ENCODE measurements around the gene TDRD10.
"Not testable (repeated sequence)": the region's sequence is repeated elsewhere in the genome, so short reads cannot be mapped to it uniquely, and the experiment has no call there.

Gene TDRD10

DNA sequence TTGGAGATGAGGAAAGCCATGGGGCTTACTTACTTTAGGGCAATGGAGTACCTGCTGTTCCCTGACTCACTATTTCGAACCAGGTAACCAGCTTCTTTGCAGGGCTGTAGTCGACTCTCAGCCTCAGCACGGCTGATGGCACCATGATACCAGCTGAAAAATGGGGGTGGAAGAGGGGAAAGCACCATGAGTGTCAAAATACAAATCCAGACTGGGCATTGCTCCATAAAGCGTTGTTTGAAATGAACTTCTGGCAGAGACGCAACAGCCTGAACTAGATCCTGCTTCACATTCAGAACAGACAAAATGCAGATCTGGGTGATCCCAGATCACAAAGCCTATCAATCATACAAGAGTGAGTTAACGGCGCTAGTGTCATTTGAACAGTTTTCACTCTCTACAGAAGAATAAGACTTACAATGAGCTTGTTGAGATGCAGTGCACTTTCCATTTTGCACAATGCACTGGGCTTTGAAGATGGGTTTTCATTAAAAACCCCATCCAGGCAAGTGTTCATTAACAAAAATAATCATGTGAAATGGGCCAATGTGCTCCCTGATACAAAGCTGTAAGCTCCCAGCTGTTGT is 16.0 kb upstream of the TDRD10 start:
- Histone ChIP-seq H3K4me3 (ENCODE audit: low read length in 2 of 2) (no peak overlapping the region), H3K18ac (ENCODE audit: low read length) (no peak overlapping the region), H3K4ac (ENCODE audit: low read length) (no peak overlapping the region), H3K9ac (ENCODE audit: low read depth, low read length, poor library complexity) (no peak overlapping the region), H2BK12ac (ENCODE audit: low read length) (no peak overlapping the region), H4K91ac (ENCODE audit: low read depth, low read length, poor library complexity) (no peak overlapping the region), H3K27me3 (ENCODE audit: control insufficient read depth in 3 of 3, insufficient read depth in 3 of 3, low read depth in 1 of 3, low read length in 3 of 3) (peaks cover 0 to 17% (median 0%) of the 10 kb centered on the region in 3 experiments), H3K36me3 (replicated peaks in 1 of 2; ENCODE audit: control insufficient read depth in 2 of 2, insufficient read depth in 2 of 2, low read length in 2 of 2) (no peaks in the 10 kb centered on the region), H3K4me2 (ENCODE audit: insufficient read depth, low read length, poor library complexity, severe bottlenecking) (no peak overlapping the region), H2BK15ac (ENCODE audit: low read length) (no peak overlapping the region), H2AK5ac (ENCODE audit: low read depth, low read length) (no peak overlapping the region), H3K23ac (ENCODE audit: low read depth, low read length, poor library complexity) (no peak overlapping the region), H2AFZ (ENCODE audit: low read length) (peak overlapping the region; percentile 6), H3K9me3 (replicated peaks in 1 of 2; ENCODE audit: control insufficient read depth in 2 of 2, insufficient read depth in 1 of 2, low read depth in 1 of 2, low read length in 2 of 2) (no peaks in the 10 kb centered on the region), H4K8ac (ENCODE audit: low read depth, low read length) (no peak overlapping the region), H3K14ac (ENCODE audit: low read length) (no peak overlapping the region), H2BK120ac (ENCODE audit: low read depth, low read length) (no peak overlapping the region), H3K4me1 (ENCODE audit: control insufficient read depth in 2 of 2, insufficient read depth in 1 of 2, low read depth in 1 of 2, low read length in 2 of 2) (peaks cover 3 to 6% of the 10 kb centered on the region in 2 donors), H3K27ac (replicated peaks; ENCODE audit: low read length) (no peak overlapping the region), H2BK5ac (ENCODE audit: low read length) (no peak overlapping the region), H3K79me1 (ENCODE audit: low read depth, low read length) (no peaks in the 10 kb centered on the region)
- no peak for DNase-seq (ENCODE audit: low spot score)
- no CpG with 5 or more reads among the region's 7 CpGs for WGBS, 2 donors (ENCODE audit: extremely low coverage in 2 of 2, insufficient read length in 2 of 2, insufficient replicate concordance in 1 of 2)

DNA sequence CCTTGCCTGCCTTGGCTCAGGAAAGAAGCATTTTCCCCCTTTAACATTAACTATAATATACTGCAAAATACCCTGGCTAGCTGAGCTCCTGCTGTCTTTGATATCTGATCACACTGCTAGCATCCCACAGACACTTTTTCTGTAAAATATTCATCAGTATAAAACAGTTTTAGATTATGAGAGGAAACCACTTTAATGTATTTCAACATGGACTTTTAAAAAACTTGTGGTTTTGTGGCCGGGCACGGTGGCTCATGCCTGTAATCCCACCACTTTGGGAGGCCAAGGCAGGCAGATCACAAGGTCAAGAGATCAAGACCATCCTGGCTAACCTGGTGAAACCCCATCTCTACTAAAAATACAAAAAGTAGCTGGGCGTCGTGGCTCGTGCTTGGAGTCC is 15.3 kb upstream of the TDRD10 start:
- no CpG with 5 or more reads among the region's 5 CpGs for WGBS, 2 donors (ENCODE audit: extremely low coverage in 2 of 2, insufficient read length in 2 of 2, insufficient replicate concordance in 1 of 2)
- H2BK12ac ChIP-seq (ENCODE audit: low read length); H3K4ac ChIP-seq (ENCODE audit: low read length); H3K9ac ChIP-seq (ENCODE audit: low read depth, low read length, poor library complexity); H3K9me3 ChIP-seq (replicated peaks in 1 of 2; ENCODE audit: control insufficient read depth in 2 of 2, insufficient read depth in 1 of 2, low read depth in 1 of 2, low read length in 2 of 2); H3K27ac ChIP-seq (replicated peaks; ENCODE audit: low read length); H2AK5ac ChIP-seq (ENCODE audit: low read depth, low read length); H4K91ac ChIP-seq (ENCODE audit: low read depth, low read length, poor library complexity); H4K8ac ChIP-seq (ENCODE audit: low read depth, low read length); H3K36me3 ChIP-seq (replicated peaks in 1 of 2; ENCODE audit: control insufficient read depth in 2 of 2, insufficient read depth in 2 of 2, low read length in 2 of 2); H3K4me1 ChIP-seq (ENCODE audit: control insufficient read depth in 2 of 2, insufficient read depth in 1 of 2, low read depth in 1 of 2, low read length in 2 of 2); H3K23ac ChIP-seq (ENCODE audit: low read depth, low read length, poor library complexity); H2BK5ac ChIP-seq (ENCODE audit: low read length); H3K4me2 ChIP-seq (ENCODE audit: insufficient read depth, low read length, poor library complexity, severe bottlenecking); H3K18ac ChIP-seq (ENCODE audit: low read length); DNase-seq (ENCODE audit: low spot score); H2BK15ac ChIP-seq (ENCODE audit: low read length); H3K4me3 ChIP-seq (ENCODE audit: low read length in 2 of 2); H3K14ac ChIP-seq (ENCODE audit: low read length); H3K79me1 ChIP-seq (ENCODE audit: low read depth, low read length); H2BK120ac ChIP-seq (ENCODE audit: low read depth, low read length): not testable (repeated sequence)
- peaks cover 0 to 25% (median 0%) of the 10 kb centered on the region in 3 experiments for H3K27me3 ChIP-seq (ENCODE audit: control insufficient read depth in 3 of 3, insufficient read depth in 3 of 3, low read depth in 1 of 3, low read length in 3 of 3)
- H2AFZ ChIP-seq (ENCODE audit: low read length): peak overlapping the region; percentile 6

DNA sequence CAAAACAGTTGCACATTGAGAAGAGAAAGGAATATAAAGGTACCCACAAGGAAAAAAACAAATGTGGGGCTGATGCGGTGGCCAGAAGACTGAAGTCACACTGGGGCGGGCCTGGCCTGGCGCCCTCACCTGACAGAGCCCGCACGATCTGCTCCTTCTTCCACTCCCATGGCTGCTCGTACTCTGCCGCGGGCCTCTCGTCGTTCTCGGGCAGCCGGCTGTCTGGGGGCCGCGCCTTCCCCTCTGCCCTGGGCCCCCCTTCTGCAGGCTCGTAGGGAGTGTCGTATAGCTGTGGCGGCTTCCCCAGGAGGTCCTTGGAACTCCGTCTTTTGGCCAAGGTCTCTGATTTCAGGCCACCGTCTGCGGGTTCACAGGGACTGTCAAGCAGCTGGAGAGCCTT is 13.1 kb upstream of the TDRD10 start:
- no peak overlapping the region for H2BK12ac ChIP-seq (ENCODE audit: low read length)
- no peak overlapping the region for H2AK5ac ChIP-seq (ENCODE audit: low read depth, low read length)
- no peak overlapping the region for H3K4me3 ChIP-seq (ENCODE audit: low read length in 2 of 2)
- H3K4me2 ChIP-seq (ENCODE audit: insufficient read depth, low read length, poor library complexity, severe bottlenecking): no peak overlapping the region
- no peak for DNase-seq (ENCODE audit: low spot score)
- H3K9ac ChIP-seq (ENCODE audit: low read depth, low read length, poor library complexity): no peak overlapping the region
- H2BK5ac ChIP-seq (ENCODE audit: low read length): no peak overlapping the region
- no peak overlapping the region for H2BK15ac ChIP-seq (ENCODE audit: low read length)
- H2BK120ac ChIP-seq (ENCODE audit: low read depth, low read length): no peak overlapping the region
- H3K23ac ChIP-seq (ENCODE audit: low read depth, low read length, poor library complexity): peak overlapping the region; percentile 35
- no peak overlapping the region for H3K27ac ChIP-seq (replicated peaks; ENCODE audit: low read length)
- H2AFZ ChIP-seq (ENCODE audit: low read length): peak overlapping the region; percentile 35
- H3K79me1 ChIP-seq (ENCODE audit: low read depth, low read length): no peaks in the 10 kb centered on the region
- no peak overlapping the region for H4K8ac ChIP-seq (ENCODE audit: low read depth, low read length)
- no peaks in the 10 kb centered on the region for H3K36me3 ChIP-seq (replicated peaks in 1 of 2; ENCODE audit: control insufficient read depth in 2 of 2, insufficient read depth in 2 of 2, low read length in 2 of 2)
- no CpG with 5 or more reads among the region's 20 CpGs for WGBS, 2 donors (ENCODE audit: extremely low coverage in 2 of 2, insufficient read length in 2 of 2, insufficient replicate concordance in 1 of 2)
- peak overlapping the region; percentile 62 for H3K18ac ChIP-seq (ENCODE audit: low read length)
- H3K4ac ChIP-seq (ENCODE audit: low read length): no peak overlapping the region
- H3K9me3 ChIP-seq (replicated peaks in 1 of 2; ENCODE audit: control insufficient read depth in 2 of 2, insufficient read depth in 1 of 2, low read depth in 1 of 2, low read length in 2 of 2): no peaks in the 10 kb centered on the region
- no peak overlapping the region for H4K91ac ChIP-seq (ENCODE audit: low read depth, low read length, poor library complexity)
- H3K14ac ChIP-seq (ENCODE audit: low read length): no peak overlapping the region
- H3K27me3 ChIP-seq (ENCODE audit: control insufficient read depth in 3 of 3, insufficient read depth in 3 of 3, low read depth in 1 of 3, low read length in 3 of 3): peaks cover 0 to 40% (median 0%) of the 10 kb centered on the region in 3 experiments
- peaks cover 6 to 8% of the 10 kb centered on the region in 2 donors for H3K4me1 ChIP-seq (ENCODE audit: control insufficient read depth in 2 of 2, insufficient read depth in 1 of 2, low read depth in 1 of 2, low read length in 2 of 2)

DNA sequence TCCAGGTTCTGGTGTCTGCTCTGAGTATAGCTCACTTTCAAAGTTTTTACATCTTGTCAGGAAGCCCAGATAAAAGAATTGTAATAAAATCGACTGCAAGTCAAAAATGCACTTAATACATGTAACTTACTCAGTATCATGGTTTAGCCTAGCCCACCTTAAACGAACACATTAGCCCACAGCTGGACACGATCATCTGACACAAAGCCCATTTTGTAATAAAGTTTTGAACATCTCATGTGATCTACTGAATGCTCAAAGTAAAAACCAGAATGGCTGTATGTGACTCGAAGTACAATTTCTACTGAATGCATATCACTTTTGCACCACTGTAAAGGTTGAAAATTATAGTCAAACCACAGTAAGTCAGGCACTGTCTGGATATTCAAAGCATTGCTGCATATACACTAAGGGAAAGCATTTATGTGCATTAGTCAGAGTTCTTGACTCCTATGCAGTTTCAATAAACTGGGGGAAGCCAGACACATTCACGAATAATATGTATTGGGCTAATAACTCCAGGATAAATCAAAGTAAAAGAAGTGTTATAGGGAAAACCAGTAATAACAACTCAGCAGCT is 12.2 kb upstream of the TDRD10 start:
- Histone ChIP-seq H3K36me3 (replicated peaks in 1 of 2; ENCODE audit: control insufficient read depth in 2 of 2, insufficient read depth in 2 of 2, low read length in 2 of 2) (no peaks in the 10 kb centered on the region), H2AFZ (ENCODE audit: low read length) (no peak overlapping the region)

More for the DNA sequence above, 12.2 kb upstream of the TDRD10 start:
- no peak overlapping the region for H3K9ac ChIP-seq (ENCODE audit: low read depth, low read length, poor library complexity)
- peaks cover 6 to 7% of the 10 kb centered on the region in 2 donors for H3K4me1 ChIP-seq (ENCODE audit: control insufficient read depth in 2 of 2, insufficient read depth in 1 of 2, low read depth in 1 of 2, low read length in 2 of 2)
- H4K8ac ChIP-seq (ENCODE audit: low read depth, low read length): no peak overlapping the region
- WGBS, 2 donors (ENCODE audit: extremely low coverage in 2 of 2, insufficient read length in 2 of 2, insufficient replicate concordance in 1 of 2): no CpG with 5 or more reads among the region's 5 CpGs
- no peak overlapping the region for H3K4me2 ChIP-seq (ENCODE audit: insufficient read depth, low read length, poor library complexity, severe bottlenecking)
- H3K9me3 ChIP-seq (replicated peaks in 1 of 2; ENCODE audit: control insufficient read depth in 2 of 2, insufficient read depth in 1 of 2, low read depth in 1 of 2, low read length in 2 of 2): no peaks in the 10 kb centered on the region
- H2BK15ac ChIP-seq (ENCODE audit: low read length): no peak overlapping the region
- no peak overlapping the region for H4K91ac ChIP-seq (ENCODE audit: low read depth, low read length, poor library complexity)
- H2BK120ac ChIP-seq (ENCODE audit: low read depth, low read length): no peak overlapping the region
- no peak for DNase-seq (ENCODE audit: low spot score)
- H2BK12ac ChIP-seq (ENCODE audit: low read length): no peak overlapping the region
- H3K27me3 ChIP-seq (ENCODE audit: control insufficient read depth in 3 of 3, insufficient read depth in 3 of 3, low read depth in 1 of 3, low read length in 3 of 3): peaks cover 0 to 40% (median 0%) of the 10 kb centered on the region in 3 experiments
- H2BK5ac ChIP-seq (ENCODE audit: low read length): no peak overlapping the region
- H3K79me1 ChIP-seq (ENCODE audit: low read depth, low read length): no peaks in the 10 kb centered on the region
- H3K4ac ChIP-seq (ENCODE audit: low read length): no peak overlapping the region
- no peak overlapping the region for H3K4me3 ChIP-seq (ENCODE audit: low read length in 2 of 2)
- no peak overlapping the region for H3K23ac ChIP-seq (ENCODE audit: low read depth, low read length, poor library complexity)
- no peak overlapping the region for H3K18ac ChIP-seq (ENCODE audit: low read length)
- no peak overlapping the region for H3K14ac ChIP-seq (ENCODE audit: low read length)
- H3K27ac ChIP-seq (replicated peaks; ENCODE audit: low read length): no peak overlapping the region
- H2AK5ac ChIP-seq (ENCODE audit: low read depth, low read length): no peak overlapping the region
